8988T (cell line): ENCODE measurements around the gene CLCN7.

Source experiments
- DNase-seq: peaks from one replicate; pipeline ENCODE4 v3.0.0; 2011

CLCN7 gene

GRCh38 chr16:1395444-1396031 is 79.3 kb downstream of the CLCN7 start:
- DNase-seq: no peak
